Astrocyte of the spinal cord (primary cell): Measurements from ENCODE around the gene CALR.
"Not testable (repeated sequence)": the region's sequence is repeated elsewhere in the genome, so short reads cannot be mapped to it uniquely, and the experiment has no call there.

Experiments used
- DNase-seq: peaks from one replicate; pipeline ENCODE4 v3.0.0; 2011; ENCODE audit warnings: low read depth, low spot score
- H3K4me3 ChIP-seq: 2 replicates; pipeline ENCODE4 v1.5.1; 2011; ENCODE audit warnings: low read depth, mild to moderate bottlenecking, low read length, moderate library complexity
- CTCF ChIP-seq: IDR thresholded peaks from 2 replicates; pipeline ENCODE4 v1.5.1; 2012; ENCODE audit warnings: low read depth, mild to moderate bottlenecking, low read length, inconsistent platforms
- in situ Hi-C: cut with HindIII; loops from 2 replicates; pipeline ENCODE4 v1.10.0; 2017; ENCODE audit warnings: low sequenced_read_pairs

Gene CALR

GRCh38 chr19:12953799-12954611 is 15.6 kb downstream of the CALR start:
- no peak for DNase-seq
- in situ Hi-C loops = no loop called here
- H3K4me3 ChIP-seq = no peak overlapping the region
- TF ChIP-seq CTCF = no peak

- DNase-seq = no peak
- TF ChIP-seq CTCF = no peak
- H3K4me3 ChIP-seq = no peak overlapping the region
- in situ Hi-C loops = no loop called here
These were observed 16.2 kb downstream of the CALR start for GRCh38 chr19:12954612-12954962.

GRCh38 chr19:12955575-12955974 is 17.2 kb downstream of the CALR start:
- DNase-seq, in situ Hi-C loops: not testable (repeated sequence)
- H3K4me3 ChIP-seq = peak overlapping the region; percentile 91

- TF ChIP-seq CTCF = no peak
- in situ Hi-C loops = no loop called here
- no peak for DNase-seq
- peak overlapping the region; percentile 91 for H3K4me3 ChIP-seq
These were observed 17.6 kb downstream of the CALR start for GRCh38 chr19:12955996-12956395.

GRCh38 chr19:12956446-12957388 is 18.3 kb downstream of the CALR start, which contains the start of gene GADD45GIP1:
Gene GADD45GIP1 (minus strand): TSS chr19:12957223. CDS start chr19:12957212, 11 bp downstream.
- H3K4me3 ChIP-seq = peak within 1 kb of the TSS; percentile 91
- TF ChIP-seq CTCF = no peak
- in situ Hi-C loops = no loop called here
- peak; percentile 77 for DNase-seq

GRCh38 chr19:12957389-12957952 is 19.1 kb downstream of the CALR start:
- DNase-seq, in situ Hi-C loops: not testable (repeated sequence)
- H3K4me3 ChIP-seq = peak overlapping the region; percentile 91

GRCh38 chr19:12959481-12959880 is 21.1 kb downstream of the CALR start:
- H3K4me3 ChIP-seq = no peak overlapping the region
- in situ Hi-C loops = no loop called here
- no peak for TF ChIP-seq CTCF
- DNase-seq = no peak
